CD4-positive, alpha-beta T cell treated with Interleukin-2 at 100 ng/mL for 4 hours (primary cell): ENCODE data around the gene NPTX2.
"Not testable (repeated sequence)": the region's sequence is repeated elsewhere in the genome, so short reads cannot be mapped to it uniquely, and the experiment has no call there.

Experiments
- DNase-seq: peaks from one replicate; pipeline ENCODE4 v3.0.0-alpha.2; 2020; ENCODE audit warnings: low spot score

The NPTX2 gene

DNA sequence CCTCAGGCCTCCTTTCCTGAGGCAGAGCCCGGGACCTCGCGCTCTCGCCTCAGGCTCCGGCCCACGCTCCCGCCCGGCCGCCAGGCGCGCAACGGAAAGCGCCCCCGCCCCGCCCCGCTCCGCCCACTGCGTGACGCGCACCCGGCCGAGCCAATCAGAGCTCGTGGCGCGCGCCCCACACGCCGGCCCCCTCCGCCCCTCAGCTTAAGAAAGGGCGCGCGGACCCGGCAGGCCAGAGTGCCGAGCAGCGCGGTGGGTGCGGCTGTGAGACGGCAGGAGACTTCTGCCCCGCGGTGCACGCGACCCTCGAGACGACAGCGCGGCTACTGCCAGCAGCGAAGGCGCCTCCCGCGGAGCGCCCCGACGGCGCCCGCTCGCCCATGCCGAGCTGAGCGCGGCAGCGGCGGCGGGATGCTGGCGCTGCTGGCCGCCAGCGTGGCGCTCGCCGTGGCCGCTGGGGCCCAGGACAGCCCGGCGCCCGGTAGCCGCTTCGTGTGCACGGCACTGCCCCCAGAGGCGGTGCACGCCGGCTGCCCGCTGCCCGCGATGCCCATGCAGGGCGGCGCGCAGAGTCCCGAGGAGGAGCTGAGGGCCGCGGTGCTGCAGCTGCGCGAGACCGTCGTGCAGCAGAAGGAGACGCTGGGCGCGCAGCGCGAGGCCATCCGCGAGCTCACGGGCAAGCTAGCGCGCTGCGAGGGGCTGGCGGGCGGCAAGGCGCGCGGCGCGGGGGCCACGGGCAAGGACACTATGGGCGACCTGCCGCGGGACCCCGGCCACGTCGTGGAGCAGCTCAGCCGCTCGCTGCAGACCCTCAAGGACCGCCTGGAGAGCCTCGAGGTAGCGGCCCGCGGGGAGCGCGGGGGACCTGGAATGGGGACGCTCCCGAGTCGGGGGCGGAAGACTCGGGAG lies at the start of gene NPTX2:
Gene NPTX2, plus strand, starts transcription at position 235 of the 909 bp plus-strand sequence. Its CDS starts 177 bp downstream, at position 412.
- DNase-seq = no peak

DNA sequence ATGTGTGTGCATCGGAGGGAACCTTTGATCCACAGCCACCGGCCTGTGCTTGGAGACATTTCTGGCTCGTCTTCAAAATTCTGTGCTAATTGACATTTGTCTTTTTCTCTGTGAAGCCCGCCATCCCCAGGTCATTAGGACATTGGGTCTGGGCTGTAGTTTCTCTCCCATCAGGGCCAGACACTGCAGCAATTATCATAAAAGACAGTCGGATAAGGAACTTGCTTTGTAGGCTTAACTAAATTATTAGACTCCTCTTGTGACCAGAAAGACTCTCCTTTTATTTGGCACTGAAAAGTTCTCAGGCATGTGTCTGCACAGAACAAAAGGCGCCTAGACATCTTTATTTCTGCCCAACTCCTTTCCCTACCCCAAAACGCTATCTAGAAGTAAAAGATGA lies 49.1 kb upstream of the NPTX2 start:
- no peak for DNase-seq

GRCh38 chr7:98568891-98569290 lies 48.2 kb upstream of the NPTX2 start:
- DNase-seq = no peak

GRCh38 chr7:98569691-98570337 lies 47.3 kb upstream of the NPTX2 start:
- DNase-seq = no peak

GRCh38 chr7:98571006-98571405 lies 46.1 kb upstream of the NPTX2 start:
- no peak for DNase-seq

DNA sequence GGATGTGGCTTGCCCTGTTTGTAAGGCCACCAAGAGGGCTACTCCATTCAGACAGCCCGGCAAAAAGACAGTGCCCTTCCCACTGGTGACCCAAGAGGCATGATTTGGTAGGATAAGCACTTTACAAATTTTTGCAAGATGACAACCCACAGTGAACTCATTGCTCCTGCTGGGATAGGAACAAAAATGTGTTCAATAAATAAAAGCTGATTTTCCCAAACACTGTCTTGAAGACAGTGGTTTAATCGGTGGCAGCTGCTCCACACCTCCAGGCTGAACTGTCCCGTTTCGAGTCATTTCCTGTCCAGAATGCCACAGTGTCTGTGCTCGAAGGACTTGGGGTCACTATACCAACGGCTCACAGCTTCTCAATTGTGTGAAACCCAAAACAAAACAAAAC lies 45.1 kb upstream of the NPTX2 start:
- DNase-seq = no peak

- DNase-seq = not testable (repeated sequence)
Measured at GRCh38 chr7:98572716-98573115, 44.4 kb upstream of the NPTX2 start.

- no peak for DNase-seq
Measured at GRCh38 chr7:98573816-98574215, 43.3 kb upstream of the NPTX2 start.

- DNase-seq = no peak
Measured at GRCh38 chr7:98575878-98576277, 41.2 kb upstream of the NPTX2 start.

DNA sequence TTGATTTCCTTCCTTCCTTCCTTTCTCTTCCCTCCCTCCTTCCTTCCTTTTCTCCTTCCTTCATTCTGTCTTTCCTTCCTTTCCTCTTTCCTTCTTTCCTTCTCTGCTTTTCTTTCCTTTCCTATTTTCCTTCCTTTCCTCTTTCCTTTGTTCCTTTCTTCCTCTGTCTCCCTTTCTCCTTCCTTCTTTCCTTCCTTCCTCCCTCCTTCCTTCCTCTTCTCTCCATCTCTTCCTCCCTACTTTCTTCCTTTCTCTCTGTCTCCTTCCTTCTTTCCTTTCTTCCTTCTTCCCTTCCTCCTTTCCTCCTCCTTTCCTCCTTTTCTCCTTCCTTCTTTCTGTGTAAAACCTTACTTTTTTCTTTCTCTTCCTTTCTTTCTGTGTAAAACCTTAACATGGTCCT lies 32.3 kb upstream of the NPTX2 start:
- DNase-seq = no peak

GRCh38 chr7:98591926-98592325 lies 25.2 kb upstream of the NPTX2 start:
- DNase-seq = no peak

GRCh38 chr7:98594348-98594747 lies 22.7 kb upstream of the NPTX2 start:
- DNase-seq = no peak

DNA sequence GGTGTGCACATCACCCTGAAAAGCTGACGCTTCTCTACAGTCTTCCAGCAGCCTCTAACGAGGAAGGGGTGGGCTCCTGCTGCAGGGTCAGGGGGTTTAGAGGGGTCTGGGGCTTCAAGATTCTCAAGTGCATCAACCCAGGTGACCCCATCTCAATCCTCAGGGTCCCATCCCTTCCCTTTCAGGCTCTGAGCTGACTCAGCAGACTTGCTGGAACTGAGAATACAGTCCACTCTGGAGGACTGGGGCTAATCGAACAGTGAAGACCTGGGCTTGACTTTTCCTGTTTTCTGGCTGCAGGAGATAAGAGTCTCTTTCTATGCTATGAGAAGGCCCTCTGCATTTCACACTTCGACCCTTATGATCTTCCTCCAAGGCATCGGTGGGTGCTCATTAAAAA lies 22.3 kb upstream of the NPTX2 start:
- no peak for DNase-seq

GRCh38 chr7:98598846-98599615 lies 18.1 kb upstream of the NPTX2 start:
- DNase-seq = no peak

- DNase-seq = no peak
Measured at GRCh38 chr7:98599886-98600285, 17.2 kb upstream of the NPTX2 start.

GRCh38 chr7:98602755-98603398 lies 14.2 kb upstream of the NPTX2 start:
- DNase-seq = no peak

GRCh38 chr7:98603399-98603788 lies 13.7 kb upstream of the NPTX2 start:
- no peak for DNase-seq

DNA sequence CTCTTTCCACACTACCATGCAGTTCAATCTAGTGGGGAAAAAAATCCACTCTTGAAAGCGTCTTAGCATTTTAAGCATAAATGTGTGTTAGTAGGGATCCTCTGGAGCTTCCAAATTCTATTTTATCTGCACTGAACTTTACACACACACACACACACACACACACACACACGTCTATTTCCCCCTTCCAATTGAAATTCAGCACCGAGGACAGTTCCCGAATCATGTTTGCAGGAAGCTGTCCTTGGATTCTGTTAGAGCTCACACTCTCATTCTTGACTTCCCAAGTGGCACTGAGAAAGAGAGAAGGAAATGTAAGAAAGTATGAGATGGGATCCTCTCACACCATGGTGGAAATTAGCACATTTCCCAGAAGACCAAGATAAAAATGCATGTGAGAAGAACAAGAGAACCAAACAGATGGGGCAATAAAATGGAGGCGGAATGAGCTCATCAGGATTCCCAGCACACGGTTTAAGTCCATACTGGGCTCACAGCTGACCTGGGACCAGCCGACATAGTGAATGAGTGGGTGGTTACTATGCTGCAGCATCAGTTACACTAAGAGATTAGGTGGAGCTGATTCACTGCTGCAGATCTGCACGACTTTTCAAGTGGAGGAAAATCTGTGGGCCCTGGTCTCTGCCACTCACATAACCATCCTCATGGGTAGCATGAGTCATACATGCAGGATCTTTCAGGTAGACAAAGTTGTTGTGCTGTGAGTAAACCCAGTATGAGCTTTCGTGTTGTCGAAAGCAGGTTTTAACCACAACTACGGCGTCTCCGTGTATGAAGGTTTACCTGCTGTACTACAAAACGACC lies 3.3 kb upstream of the NPTX2 start:
- DNase-seq = no peak

- no peak for DNase-seq
Measured at GRCh38 chr7:98616381-98617050, 569 bp upstream of the NPTX2 start.

- DNase-seq = no peak
Measured at GRCh38 chr7:98617960-98618418, 904 bp downstream of the NPTX2 start.

- no peak for DNase-seq
Measured at GRCh38 chr7:98618786-98619185, 1.7 kb downstream of the NPTX2 start.
